Measurements from ENCODE around the gene HIGD1A.

DNA sequence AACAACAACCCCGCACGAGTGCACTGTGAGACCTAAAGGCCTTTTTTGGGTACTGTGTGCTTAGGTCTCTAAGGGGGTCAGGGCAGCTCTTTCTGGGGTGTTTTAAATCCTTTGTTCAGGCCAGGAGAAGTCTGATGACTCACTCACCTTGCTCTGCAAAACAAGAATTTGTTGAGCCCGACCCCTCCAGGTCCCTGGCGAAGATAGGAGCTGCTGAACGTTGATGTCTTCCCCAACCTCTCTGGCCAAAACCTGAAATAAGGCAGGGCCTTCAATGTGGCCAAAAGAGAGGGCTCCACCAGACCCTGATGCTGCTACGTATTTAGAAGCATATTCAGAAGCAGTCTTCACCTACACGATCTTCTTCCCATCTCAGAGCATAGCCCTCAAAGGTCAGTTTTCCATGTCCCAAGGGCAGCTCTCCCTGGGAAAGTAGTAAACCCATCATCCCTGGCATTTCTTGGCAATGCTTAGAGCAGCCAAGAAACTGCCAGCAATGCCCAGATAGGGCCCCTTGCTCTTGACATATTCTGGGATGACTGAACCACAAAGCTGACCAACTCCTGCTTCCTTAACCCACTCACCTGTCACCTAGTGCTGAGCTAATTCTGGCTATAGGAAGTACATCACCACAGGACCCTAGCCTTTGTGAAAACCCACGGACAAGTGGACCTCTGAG, 58.4 kb downstream of the HIGD1A start:
- TF ChIP-seq, protein P1, sequence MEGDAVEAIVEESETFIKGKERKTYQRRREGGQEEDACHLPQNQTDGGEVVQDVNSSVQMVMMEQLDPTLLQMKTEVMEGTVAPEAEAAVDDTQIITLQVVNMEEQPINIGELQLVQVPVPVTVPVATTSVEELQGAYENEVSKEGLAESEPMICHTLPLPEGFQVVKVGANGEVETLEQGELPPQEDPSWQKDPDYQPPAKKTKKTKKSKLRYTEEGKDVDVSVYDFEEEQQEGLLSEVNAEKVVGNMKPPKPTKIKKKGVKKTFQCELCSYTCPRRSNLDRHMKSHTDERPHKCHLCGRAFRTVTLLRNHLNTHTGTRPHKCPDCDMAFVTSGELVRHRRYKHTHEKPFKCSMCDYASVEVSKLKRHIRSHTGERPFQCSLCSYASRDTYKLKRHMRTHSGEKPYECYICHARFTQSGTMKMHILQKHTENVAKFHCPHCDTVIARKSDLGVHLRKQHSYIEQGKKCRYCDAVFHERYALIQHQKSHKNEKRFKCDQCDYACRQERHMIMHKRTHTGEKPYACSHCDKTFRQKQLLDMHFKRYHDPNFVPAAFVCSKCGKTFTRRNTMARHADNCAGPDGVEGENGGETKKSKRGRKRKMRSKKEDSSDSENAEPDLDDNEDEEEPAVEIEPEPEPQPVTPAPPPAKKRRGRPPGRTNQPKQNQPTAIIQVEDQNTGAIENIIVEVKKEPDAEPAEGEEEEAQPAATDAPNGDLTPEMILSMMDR (IDR thresholded peaks at IDR 0.05), result no peak
- no peak for TF ChIP-seq IRF2 (CRISPR knock-in tag; IDR thresholded peaks at IDR 0.05; ENCODE audit: borderline replicate concordance, low read depth)
- TF ChIP-seq CREB1 (CRISPR knock-in tag; IDR thresholded peaks at IDR 0.05), result no peak
- TF ChIP-seq, protein P2, sequence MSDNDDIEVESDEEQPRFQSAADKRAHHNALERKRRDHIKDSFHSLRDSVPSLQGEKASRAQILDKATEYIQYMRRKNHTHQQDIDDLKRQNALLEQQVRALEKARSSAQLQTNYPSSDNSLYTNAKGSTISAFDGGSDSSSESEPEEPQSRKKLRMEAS (CRISPR knock-in tag; IDR thresholded peaks at IDR 0.05), result no peak
- TF ChIP-seq, protein P3, sequence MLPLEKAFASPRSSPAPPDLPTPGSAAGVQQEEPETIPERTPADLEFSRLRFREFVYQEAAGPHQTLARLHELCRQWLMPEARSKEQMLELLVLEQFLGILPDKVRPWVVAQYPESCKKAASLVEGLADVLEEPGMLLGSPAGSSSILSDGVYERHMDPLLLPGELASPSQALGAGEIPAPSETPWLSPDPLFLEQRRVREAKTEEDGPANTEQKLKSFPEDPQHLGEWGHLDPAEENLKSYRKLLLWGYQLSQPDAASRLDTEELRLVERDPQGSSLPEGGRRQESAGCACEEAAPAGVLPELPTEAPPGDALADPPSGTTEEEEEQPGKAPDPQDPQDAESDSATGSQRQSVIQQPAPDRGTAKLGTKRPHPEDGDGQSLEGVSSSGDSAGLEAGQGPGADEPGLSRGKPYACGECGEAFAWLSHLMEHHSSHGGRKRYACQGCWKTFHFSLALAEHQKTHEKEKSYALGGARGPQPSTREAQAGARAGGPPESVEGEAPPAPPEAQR (CRISPR knock-in tag; IDR thresholded peaks at IDR 0.05), result no peak
- no peak for TF ChIP-seq SMAD4 (CRISPR knock-in tag; IDR thresholded peaks at IDR 0.05)
